ENCODE measurements around the gene TCP11.

TCP11 gene

GRCh38 chr6:35141007-35141655, at the start of gene TCP11:
Gene TCP11 (minus strand): TSS chr6:35141339. CDS start chr6:35140870, 469 bp downstream.
- no peak for DNase-seq (ENCODE audit: low read depth)

- no peak for DNase-seq (ENCODE audit: low read depth)
These were observed 49.2 kb upstream of the TCP11 start for GRCh38 chr6:35190306-35190705.

GRCh38 chr6:35188886-35189285, 47.7 kb upstream of the TCP11 start:
- no peak for DNase-seq (ENCODE audit: low read depth)

GRCh38 chr6:35186571-35186970, 45.4 kb upstream of the TCP11 start:
- no peak for DNase-seq (ENCODE audit: low read depth)

- no peak for DNase-seq (ENCODE audit: low read depth)
These were observed 44.8 kb upstream of the TCP11 start for GRCh38 chr6:35185971-35186370.

GRCh38 chr6:35185302-35185681, 44.2 kb upstream of the TCP11 start:
- DNase-seq (ENCODE audit: low read depth) = no peak

GRCh38 chr6:35184580-35185301, 43.6 kb upstream of the TCP11 start:
- no peak for DNase-seq (ENCODE audit: low read depth)

- DNase-seq (ENCODE audit: low read depth) = no peak
These were observed 42.8 kb upstream of the TCP11 start for GRCh38 chr6:35183935-35184334.

- DNase-seq (ENCODE audit: low read depth) = no peak
These were observed 42.1 kb upstream of the TCP11 start for GRCh38 chr6:35183281-35183680.

GRCh38 chr6:35181933-35182612, 40.9 kb upstream of the TCP11 start:
- DNase-seq (ENCODE audit: low read depth) = no peak

- no peak for DNase-seq (ENCODE audit: low read depth)
These were observed 40.3 kb upstream of the TCP11 start for GRCh38 chr6:35181308-35181932.

GRCh38 chr6:35179901-35180535, 38.9 kb upstream of the TCP11 start:
- DNase-seq (ENCODE audit: low read depth) = no peak

GRCh38 chr6:35178932-35179832, 38.0 kb upstream of the TCP11 start:
- DNase-seq (ENCODE audit: low read depth) = no peak

GRCh38 chr6:35178012-35178411, 36.9 kb upstream of the TCP11 start:
- DNase-seq (ENCODE audit: low read depth) = no peak

- no peak for DNase-seq (ENCODE audit: low read depth)
These were observed 36.5 kb upstream of the TCP11 start for GRCh38 chr6:35177596-35177995.

- DNase-seq (ENCODE audit: low read depth) = no peak
These were observed 36.0 kb upstream of the TCP11 start for GRCh38 chr6:35177157-35177556.

GRCh38 chr6:35176301-35177024, 35.3 kb upstream of the TCP11 start:
- no peak for DNase-seq (ENCODE audit: low read depth)

- DNase-seq (ENCODE audit: low read depth) = no peak
These were observed 33.4 kb upstream of the TCP11 start for GRCh38 chr6:35174501-35174900.

- no peak for DNase-seq (ENCODE audit: low read depth)
These were observed 32.9 kb upstream of the TCP11 start for GRCh38 chr6:35174088-35174434.

- no peak for DNase-seq (ENCODE audit: low read depth)
These were observed 32.4 kb upstream of the TCP11 start for GRCh38 chr6:35173427-35174087.
